Neutrophil (primary cell): Measurements from ENCODE around the gene GFI1.

ENCODE experiments used
- H3K27ac ChIP-seq: fragments of 200-600 bp; sonication (generic); 2 replicates; pipeline ENCODE4 v1.5.1; 2016; ENCODE audit warnings: mild to moderate bottlenecking, moderate library complexity
- H3K27me3 ChIP-seq: fragments of 200-600 bp; sonication (generic); 2 replicates; pipeline ENCODE4 v1.6.0; 2016; ENCODE audit warnings: mild to moderate bottlenecking
- H3K36me3 ChIP-seq: fragments of 200-600 bp; sonication (generic); 2 replicates; pipeline ENCODE4 v1.5.1; 2017
- H3K4me1 ChIP-seq, 2 experiments: fragments of 200-600 bp in 1 of 2; sonication (generic) in 1 of 2; 1 replicate in 1 of 2; 2 replicates in 1 of 2; pipeline versions ENCODE4 v1.5.1 to v1.6.1; 2013 to 2016; ENCODE audit warnings: low read depth in 1 of 2, low read length in 1 of 2, mild to moderate bottlenecking in 1 of 2, moderate library complexity in 1 of 2; ENCODE audit not compliant: control insufficient read depth in 1 of 2, insufficient read depth in 1 of 2
- H3K4me3 ChIP-seq, 2 experiments: fragments of 200-600 bp in 1 of 2; sonication (generic) in 1 of 2; 1 replicate in 1 of 2; 2 replicates in 1 of 2; pipeline ENCODE4 v1.5.1; 2013 to 2016; ENCODE audit warnings: low read depth in 1 of 2, low read length in 1 of 2, mild to moderate bottlenecking in 1 of 2, moderate library complexity in 1 of 2
- H3K9me3 ChIP-seq: fragments of 200-600 bp; sonication (generic); 2 replicates; pipeline ENCODE4 v1.5.1; 2016
- CTCF ChIP-seq: fragments of 200-600 bp; sonication (generic); IDR thresholded peaks from 2 replicates; pipeline ENCODE4 v1.5.1; 2016; ENCODE audit warnings: antibody characterized with exemption

Gene GFI1

GRCh38 chr1:92458146-92458545 is 28.6 kb downstream of the GFI1 start:
- H3K27me3 ChIP-seq: no peaks in the 10 kb centered on the region
- no peaks in the 10 kb centered on the region for H3K9me3 ChIP-seq
- no peaks in the 10 kb centered on the region for H3K36me3 ChIP-seq
- no peak for TF ChIP-seq CTCF
- H3K4me1 ChIP-seq: peaks cover 55 to 56% of the 10 kb centered on the region in 2 experiments
- H3K4me3 ChIP-seq: no peak overlapping the region
- peak overlapping the region; percentile 90 for H3K27ac ChIP-seq

- no peak for TF ChIP-seq CTCF
- Histone ChIP-seq H3K4me1 (peaks cover 8 to 10% of the 10 kb centered on the region in 2 experiments), H3K9me3 (no peaks in the 10 kb centered on the region), H3K27ac (no peak overlapping the region), H3K27me3 (no peaks in the 10 kb centered on the region), H3K36me3 (no peaks in the 10 kb centered on the region), H3K4me3 (no peak overlapping the region)
These were observed 38.7 kb downstream of the GFI1 start for GRCh38 chr1:92447976-92448375.

GRCh38 chr1:92447033-92447681 is 39.6 kb downstream of the GFI1 start:
- no peak overlapping the region for H3K4me3 ChIP-seq
- no peaks in the 10 kb centered on the region for H3K27me3 ChIP-seq
- no peak for TF ChIP-seq CTCF
- H3K27ac ChIP-seq: no peak overlapping the region
- peaks cover 8 to 10% of the 10 kb centered on the region in 2 experiments for H3K4me1 ChIP-seq
- no peaks in the 10 kb centered on the region for H3K9me3 ChIP-seq
- H3K36me3 ChIP-seq: no peaks in the 10 kb centered on the region

GRCh38 chr1:92446546-92446945 is 40.2 kb downstream of the GFI1 start:
- H3K36me3 ChIP-seq: no peaks in the 10 kb centered on the region
- no peak overlapping the region for H3K27ac ChIP-seq
- H3K27me3 ChIP-seq: no peaks in the 10 kb centered on the region
- no peak for TF ChIP-seq CTCF
- H3K4me1 ChIP-seq: peaks cover 8 to 10% of the 10 kb centered on the region in 2 experiments
- H3K4me3 ChIP-seq: no peak overlapping the region
- H3K9me3 ChIP-seq: no peaks in the 10 kb centered on the region

- no peaks in the 10 kb centered on the region for H3K27me3 ChIP-seq
- H3K9me3 ChIP-seq: no peaks in the 10 kb centered on the region
- H3K4me3 ChIP-seq: no peak overlapping the region
- H3K36me3 ChIP-seq: no peaks in the 10 kb centered on the region
- TF ChIP-seq CTCF: no peak
- H3K4me1 ChIP-seq: peaks cover 8 to 10% of the 10 kb centered on the region in 2 experiments
- no peak overlapping the region for H3K27ac ChIP-seq
These were observed 40.9 kb downstream of the GFI1 start for GRCh38 chr1:92445865-92446264.
